Activated naive CD8-positive, alpha-beta T cell (primary cell): ENCODE measurements around the gene RASD1.
"Not testable (repeated sequence)": the region's sequence is repeated elsewhere in the genome, so short reads cannot be mapped to it uniquely, and the experiment has no call there.

Experiments used
- H3K27ac Mint-ChIP-seq: one replicate; pipeline ENCODE4 v1.8.0; 2021; ENCODE audit warnings: mixed read lengths
- H3K27me3 Mint-ChIP-seq: one replicate; pipeline ENCODE4 v1.8.0; 2021; ENCODE audit warnings: mixed read lengths
- H3K36me3 Mint-ChIP-seq: one replicate; pipeline ENCODE4 v1.8.0; 2021; ENCODE audit warnings: mixed read lengths
- H3K4me1 Mint-ChIP-seq: one replicate; pipeline ENCODE4 v1.8.0; 2021; ENCODE audit warnings: low read depth, mixed read lengths
- H3K4me3 Mint-ChIP-seq: one replicate; pipeline ENCODE4 v1.8.0; 2021; ENCODE audit warnings: mild to moderate bottlenecking, mixed read lengths
- H3K9me3 Mint-ChIP-seq: one replicate; pipeline ENCODE4 v1.8.0; 2021; ENCODE audit warnings: low read depth, mixed read lengths

Gene RASD1

DNA sequence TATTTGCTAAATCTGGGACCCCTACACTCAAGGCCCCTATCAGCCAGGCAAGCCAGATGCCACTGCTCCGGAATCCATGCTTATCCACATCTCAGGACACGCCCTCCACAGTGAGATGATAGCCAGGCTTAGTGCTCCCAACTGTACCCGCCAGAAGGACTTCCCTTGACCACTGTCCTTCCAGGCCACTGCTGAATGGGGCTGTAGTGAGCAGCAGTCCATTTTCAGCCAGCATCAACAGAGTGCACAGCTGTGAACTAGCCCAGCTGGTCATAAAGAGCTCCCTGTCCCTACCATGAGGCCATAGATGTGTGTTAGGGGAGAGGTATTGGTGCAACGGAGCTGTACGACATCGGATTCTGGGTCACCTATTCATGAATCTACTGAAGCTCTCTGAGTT is 32.4 kb downstream of the RASD1 start:
- Mint-ChIP-seq H3K36me3 (no peaks in the 10 kb centered on the region), H3K9me3 (peaks cover 6% of the 10 kb centered on the region), H3K27me3 (no peaks in the 10 kb centered on the region), H3K4me3 (no peak overlapping the region), H3K27ac (no peak overlapping the region), H3K4me1 (no peaks in the 10 kb centered on the region)

DNA sequence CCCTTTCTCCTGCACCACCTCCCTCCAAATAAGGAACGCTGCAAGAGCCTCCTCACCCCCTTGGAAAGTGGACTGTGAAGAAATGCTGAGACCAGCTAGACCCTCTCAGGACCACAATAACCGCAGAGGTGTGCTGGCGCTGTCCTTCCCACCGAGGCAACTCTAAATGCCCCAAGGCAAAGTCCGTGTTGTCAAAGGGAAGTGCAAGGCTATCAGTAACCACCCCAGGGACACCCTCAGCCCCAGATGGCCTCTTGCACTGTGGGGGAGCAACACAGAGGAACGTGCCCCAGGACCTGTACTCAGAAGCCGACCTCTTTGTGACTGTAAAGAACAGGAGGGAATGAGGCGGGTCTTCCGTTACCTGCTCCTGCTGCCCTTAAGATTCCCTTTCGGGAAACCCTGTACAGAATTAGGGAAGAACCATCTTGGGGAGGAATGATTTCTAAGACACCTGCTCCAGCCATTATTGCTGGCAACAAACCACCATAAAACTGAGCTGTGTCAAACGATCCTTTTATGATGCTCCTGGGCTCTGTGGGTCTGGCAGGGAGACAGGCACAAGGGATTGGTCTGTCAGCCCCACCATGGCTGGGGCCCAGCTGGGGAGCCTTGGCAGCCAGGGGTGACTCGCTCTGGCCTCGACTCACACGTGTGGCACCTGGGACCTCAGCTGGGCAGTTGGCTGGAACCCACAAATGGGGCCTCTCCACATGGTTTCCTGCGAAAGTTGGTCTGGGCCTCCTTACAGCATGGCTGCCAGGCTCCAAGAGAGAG is 34.0 kb downstream of the RASD1 start:
- Mint-ChIP-seq H3K27ac (no peak overlapping the region), H3K36me3 (no peaks in the 10 kb centered on the region), H3K4me1 (no peaks in the 10 kb centered on the region), H3K4me3 (no peak overlapping the region), H3K9me3 (peaks cover 6% of the 10 kb centered on the region), H3K27me3 (no peaks in the 10 kb centered on the region)

DNA sequence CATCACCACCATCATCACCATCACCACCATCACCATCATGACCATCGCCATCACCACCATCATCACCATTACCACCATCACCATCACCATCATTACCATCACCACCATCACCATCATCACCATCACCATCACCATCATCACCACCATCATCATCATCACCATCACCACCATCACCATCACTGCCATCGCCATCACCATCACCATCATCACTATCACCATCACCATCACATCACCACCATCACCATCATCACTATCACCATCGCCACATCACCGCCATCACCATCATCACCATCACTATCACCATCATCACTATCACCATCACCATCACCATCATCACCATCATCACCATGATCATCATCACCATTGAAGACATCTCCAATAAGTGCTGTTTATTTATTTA is 36.2 kb downstream of the RASD1 start:
- no peaks in the 10 kb centered on the region for H3K4me1 Mint-ChIP-seq
- H3K4me3 Mint-ChIP-seq: no peak overlapping the region
- H3K27me3 Mint-ChIP-seq: no peaks in the 10 kb centered on the region
- H3K36me3 Mint-ChIP-seq: no peaks in the 10 kb centered on the region
- peaks cover 6% of the 10 kb centered on the region for H3K9me3 Mint-ChIP-seq
- no peak overlapping the region for H3K27ac Mint-ChIP-seq

DNA sequence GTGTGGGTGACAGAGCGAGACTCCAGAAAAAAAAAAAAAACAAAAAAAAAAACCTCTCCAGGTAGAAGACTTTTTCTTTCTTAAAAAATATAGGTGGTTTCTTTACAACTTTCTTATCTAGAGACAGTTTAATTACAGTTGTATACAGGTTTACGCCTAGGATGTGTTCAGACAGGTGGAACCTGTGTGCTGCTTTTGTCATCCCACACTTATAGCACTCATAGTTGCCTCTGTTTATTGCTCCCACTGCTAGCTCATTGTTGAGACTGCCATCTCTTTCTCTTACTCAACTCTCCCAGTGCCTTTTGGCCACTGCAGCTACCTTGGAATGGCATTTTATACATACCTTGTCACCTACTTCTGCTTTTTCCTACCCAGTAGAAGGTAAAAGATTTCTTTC is 38.5 kb downstream of the RASD1 start:
- no peaks in the 10 kb centered on the region for H3K4me1 Mint-ChIP-seq
- H3K4me3 Mint-ChIP-seq: no peak overlapping the region
- no peaks in the 10 kb centered on the region for H3K27me3 Mint-ChIP-seq
- H3K27ac Mint-ChIP-seq: no peak overlapping the region
- no peaks in the 10 kb centered on the region for H3K36me3 Mint-ChIP-seq
- peaks cover 6% of the 10 kb centered on the region for H3K9me3 Mint-ChIP-seq

DNA sequence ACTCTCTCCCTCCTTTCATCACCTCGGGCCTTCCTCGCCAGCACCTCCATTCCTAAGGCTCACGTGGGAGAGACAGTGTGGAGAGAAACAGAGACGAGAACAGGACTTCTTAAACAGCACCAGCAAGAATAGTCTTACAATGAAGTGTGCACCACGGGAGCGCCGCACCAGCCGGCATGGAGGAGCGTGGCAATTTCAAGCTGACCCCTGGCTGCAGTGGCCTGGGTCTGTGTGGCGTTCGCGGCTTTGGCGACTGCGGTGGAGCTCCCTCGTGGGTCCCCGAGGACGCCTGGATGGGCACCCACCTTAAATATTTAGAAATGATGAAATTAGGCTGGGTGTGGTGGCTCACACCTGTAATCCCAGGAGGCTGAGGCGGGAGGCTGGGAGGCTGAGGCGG is 39.9 kb downstream of the RASD1 start:
- Mint-ChIP-seq H3K9me3 (peaks cover 6% of the 10 kb centered on the region), H3K4me1 (no peaks in the 10 kb centered on the region), H3K36me3 (no peaks in the 10 kb centered on the region), H3K4me3 (no peak overlapping the region), H3K27ac (no peak overlapping the region), H3K27me3 (no peaks in the 10 kb centered on the region)

DNA sequence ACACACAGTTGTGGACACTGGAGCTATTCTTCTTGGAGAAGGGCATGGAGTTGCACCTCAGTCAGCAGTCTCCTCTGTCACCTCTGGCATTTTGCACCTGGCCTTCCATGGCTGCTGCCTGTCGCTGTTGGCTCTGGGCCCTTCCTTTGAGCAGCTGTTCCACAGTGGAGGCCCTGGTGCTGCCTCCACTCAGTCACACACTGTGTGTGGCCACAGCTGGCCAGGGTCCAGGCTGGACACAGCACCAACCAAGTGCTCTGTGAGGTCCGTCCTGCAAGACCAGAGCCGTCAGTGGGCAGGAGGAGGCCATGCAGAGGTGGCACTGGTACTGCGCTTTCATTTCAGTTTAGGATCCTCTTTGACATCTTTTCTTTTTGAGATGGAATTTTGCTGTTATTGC is 41.0 kb downstream of the RASD1 start:
- no peaks in the 10 kb centered on the region for H3K27me3 Mint-ChIP-seq
- H3K4me3 Mint-ChIP-seq: no peak overlapping the region
- H3K9me3 Mint-ChIP-seq: peaks cover 4% of the 10 kb centered on the region
- H3K4me1 Mint-ChIP-seq: no peaks in the 10 kb centered on the region
- no peak overlapping the region for H3K27ac Mint-ChIP-seq
- no peaks in the 10 kb centered on the region for H3K36me3 Mint-ChIP-seq

DNA sequence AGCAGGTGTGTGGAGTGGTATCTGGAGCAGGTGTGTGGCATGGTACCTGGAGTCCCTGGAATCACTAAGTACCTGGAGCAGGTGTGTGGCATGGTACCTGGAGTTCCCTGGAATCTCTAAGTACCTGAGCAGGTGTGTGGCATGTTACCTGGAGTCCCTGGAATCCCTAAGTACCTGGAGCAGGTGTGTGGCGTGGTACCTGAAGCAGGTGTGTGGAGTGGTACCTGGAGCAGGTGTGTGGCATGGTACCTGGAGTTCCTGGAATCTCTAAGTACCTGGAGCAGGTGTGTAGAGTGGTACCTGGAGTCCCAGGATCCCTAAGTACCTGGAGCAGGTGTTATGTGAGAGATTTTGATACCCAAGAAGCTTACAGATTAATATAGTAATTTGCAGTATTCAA is 41.5 kb downstream of the RASD1 start:
- not testable (repeated sequence) for H3K27me3 Mint-ChIP-seq, H3K27ac Mint-ChIP-seq, H3K4me1 Mint-ChIP-seq, H3K9me3 Mint-ChIP-seq, H3K4me3 Mint-ChIP-seq, H3K36me3 Mint-ChIP-seq

DNA sequence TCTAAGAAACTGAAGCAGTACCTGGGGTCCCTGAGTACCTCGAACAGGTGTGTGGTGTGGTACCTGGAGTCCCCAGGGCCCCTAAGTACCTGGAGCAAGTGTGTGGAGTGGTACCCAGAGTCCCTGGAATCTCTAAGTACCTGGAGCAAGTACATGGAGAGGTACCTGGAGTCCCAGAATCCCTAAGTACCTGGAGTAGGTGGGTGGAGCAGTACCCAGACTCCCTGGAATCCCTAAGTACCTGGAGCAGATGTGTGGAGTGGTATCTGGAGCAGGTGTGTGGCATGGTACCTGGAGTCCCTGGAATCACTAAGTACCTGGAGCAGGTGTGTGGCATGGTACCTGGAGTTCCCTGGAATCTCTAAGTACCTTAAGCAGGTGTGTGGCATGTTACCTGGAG is 41.9 kb downstream of the RASD1 start:
- H3K27me3 Mint-ChIP-seq: no peaks in the 10 kb centered on the region
- no peaks in the 10 kb centered on the region for H3K4me1 Mint-ChIP-seq
- H3K4me3 Mint-ChIP-seq: no peak overlapping the region
- H3K36me3 Mint-ChIP-seq: no peaks in the 10 kb centered on the region
- H3K27ac Mint-ChIP-seq: no peak overlapping the region
- H3K9me3 Mint-ChIP-seq: no peaks in the 10 kb centered on the region

DNA sequence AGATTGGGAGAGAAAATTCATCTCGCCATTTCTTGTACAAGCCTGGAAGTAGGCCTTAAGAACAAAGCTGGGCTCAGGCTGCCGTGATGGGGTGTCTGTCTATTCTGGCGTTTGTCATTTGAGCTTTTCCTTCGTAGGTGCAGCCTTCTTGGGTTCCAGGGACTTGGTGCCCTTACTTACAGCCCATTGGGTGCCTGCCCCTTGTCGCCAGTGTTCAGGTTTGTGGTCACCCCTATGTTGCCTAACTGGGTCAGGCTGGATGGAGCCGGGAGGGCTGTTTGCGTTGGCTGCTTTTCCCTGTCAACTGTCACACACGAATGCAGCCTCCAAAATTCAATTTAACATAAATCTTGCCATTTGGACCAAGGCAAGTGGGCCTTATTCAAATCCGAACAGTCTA is 43.1 kb downstream of the RASD1 start:
- no peak overlapping the region for H3K27ac Mint-ChIP-seq

DNA sequence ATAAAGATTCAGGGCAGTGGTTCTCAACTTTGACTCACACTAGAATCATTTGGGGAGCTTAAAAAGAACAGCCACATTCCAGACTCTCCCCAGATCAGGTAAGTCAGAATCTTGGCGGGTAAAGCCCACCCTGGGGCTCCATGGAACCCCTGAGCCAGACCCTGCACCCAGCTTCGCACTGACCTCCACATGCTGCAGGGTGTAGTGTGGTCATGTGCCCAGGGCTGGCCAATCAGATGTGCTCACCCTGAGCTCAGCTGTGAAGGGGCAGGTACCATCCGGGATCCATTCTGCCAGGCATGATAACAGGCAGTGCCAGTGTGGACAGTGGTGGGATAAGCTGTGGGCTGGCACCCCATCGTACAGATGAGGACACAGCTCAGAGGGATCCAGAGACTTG is 47.5 kb downstream of the RASD1 start:
- no peaks in the 10 kb centered on the region for H3K9me3 Mint-ChIP-seq
- no peaks in the 10 kb centered on the region for H3K4me1 Mint-ChIP-seq
- H3K27me3 Mint-ChIP-seq: no peaks in the 10 kb centered on the region
- H3K4me3 Mint-ChIP-seq: no peak overlapping the region
- H3K27ac Mint-ChIP-seq: no peak overlapping the region
- no peaks in the 10 kb centered on the region for H3K36me3 Mint-ChIP-seq

More for the DNA sequence above, 43.1 kb downstream of the RASD1 start:
- H3K27me3 Mint-ChIP-seq: no peaks in the 10 kb centered on the region
- H3K36me3 Mint-ChIP-seq: no peaks in the 10 kb centered on the region
- H3K9me3 Mint-ChIP-seq: no peaks in the 10 kb centered on the region
- no peaks in the 10 kb centered on the region for H3K4me1 Mint-ChIP-seq
- no peak overlapping the region for H3K4me3 Mint-ChIP-seq

DNA sequence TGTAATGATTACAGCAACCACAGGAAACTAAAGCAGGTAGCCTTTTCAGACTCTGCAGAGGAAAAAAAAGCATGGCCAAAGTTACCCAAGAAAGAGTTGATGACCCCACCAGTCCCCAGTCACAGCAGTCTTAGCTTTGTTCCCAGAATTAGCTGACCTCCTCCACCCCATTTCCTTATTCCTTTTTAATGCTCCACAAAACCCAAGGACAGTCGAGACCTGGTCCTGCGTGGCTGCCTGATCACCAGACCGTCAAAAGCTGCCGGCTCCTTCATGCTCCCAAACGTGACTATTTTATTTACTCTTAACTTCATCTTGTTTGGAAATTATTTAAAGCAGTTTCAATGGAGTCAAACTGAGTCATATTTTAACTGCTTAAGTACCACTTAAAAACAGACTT is 48.1 kb downstream of the RASD1 start:
- Mint-ChIP-seq H3K9me3 (no peaks in the 10 kb centered on the region), H3K27me3 (no peaks in the 10 kb centered on the region), H3K36me3 (no peaks in the 10 kb centered on the region), H3K4me3 (no peak overlapping the region), H3K4me1 (no peaks in the 10 kb centered on the region), H3K27ac (no peak overlapping the region)

DNA sequence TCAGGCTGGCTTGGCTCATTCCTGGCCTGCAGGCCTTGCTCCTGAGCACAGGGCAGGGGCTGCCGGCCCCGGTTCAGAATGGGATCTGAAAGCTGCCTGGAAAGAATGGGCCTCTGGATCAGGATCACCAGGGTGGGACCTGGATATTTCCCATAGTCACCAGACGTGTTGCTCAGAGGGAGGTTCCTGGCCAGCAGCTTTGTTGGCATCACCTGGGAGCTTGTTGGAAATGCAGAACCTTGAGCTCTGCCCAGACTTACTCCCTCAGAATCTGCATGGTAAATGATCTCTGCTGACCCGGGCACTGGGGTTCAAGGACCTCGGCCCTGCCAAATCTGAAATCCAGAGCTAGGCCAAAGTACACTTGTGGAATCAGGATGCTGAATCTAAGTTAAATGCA is 48.9 kb downstream of the RASD1 start:
- no peak overlapping the region for H3K27ac Mint-ChIP-seq
- no peaks in the 10 kb centered on the region for H3K27me3 Mint-ChIP-seq
- no peak overlapping the region for H3K4me3 Mint-ChIP-seq
- H3K4me1 Mint-ChIP-seq: no peaks in the 10 kb centered on the region
- no peaks in the 10 kb centered on the region for H3K36me3 Mint-ChIP-seq
- no peaks in the 10 kb centered on the region for H3K9me3 Mint-ChIP-seq

DNA sequence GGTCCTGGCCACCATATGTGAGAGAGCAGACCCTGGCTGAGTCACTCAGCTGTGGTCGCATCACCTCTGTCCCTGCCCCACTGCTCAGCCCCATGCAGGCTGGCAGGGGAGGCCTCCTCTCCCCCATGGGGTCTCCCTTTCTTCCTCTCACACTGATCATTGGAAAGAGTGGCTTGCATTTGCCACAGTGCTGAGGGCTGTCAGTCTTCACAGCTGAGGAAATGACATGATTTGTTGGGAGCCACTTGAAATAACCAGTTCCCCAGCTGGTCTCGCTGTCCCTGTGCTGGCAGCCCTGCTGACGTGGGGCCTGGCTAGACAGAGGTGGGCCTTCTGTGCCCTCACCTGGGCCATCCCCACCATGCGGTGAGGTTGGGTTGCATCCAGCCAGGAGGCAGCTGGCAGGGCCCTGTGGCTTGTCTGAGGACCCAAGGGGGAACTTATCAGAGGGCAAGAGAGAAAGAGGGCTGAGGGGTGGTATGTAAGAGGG is 49.5 kb downstream of the RASD1 start:
- no peak overlapping the region for H3K27ac Mint-ChIP-seq
- no peak overlapping the region for H3K4me3 Mint-ChIP-seq
- H3K9me3 Mint-ChIP-seq: no peaks in the 10 kb centered on the region
- H3K4me1 Mint-ChIP-seq: no peaks in the 10 kb centered on the region
- no peaks in the 10 kb centered on the region for H3K36me3 Mint-ChIP-seq
- no peaks in the 10 kb centered on the region for H3K27me3 Mint-ChIP-seq

DNA sequence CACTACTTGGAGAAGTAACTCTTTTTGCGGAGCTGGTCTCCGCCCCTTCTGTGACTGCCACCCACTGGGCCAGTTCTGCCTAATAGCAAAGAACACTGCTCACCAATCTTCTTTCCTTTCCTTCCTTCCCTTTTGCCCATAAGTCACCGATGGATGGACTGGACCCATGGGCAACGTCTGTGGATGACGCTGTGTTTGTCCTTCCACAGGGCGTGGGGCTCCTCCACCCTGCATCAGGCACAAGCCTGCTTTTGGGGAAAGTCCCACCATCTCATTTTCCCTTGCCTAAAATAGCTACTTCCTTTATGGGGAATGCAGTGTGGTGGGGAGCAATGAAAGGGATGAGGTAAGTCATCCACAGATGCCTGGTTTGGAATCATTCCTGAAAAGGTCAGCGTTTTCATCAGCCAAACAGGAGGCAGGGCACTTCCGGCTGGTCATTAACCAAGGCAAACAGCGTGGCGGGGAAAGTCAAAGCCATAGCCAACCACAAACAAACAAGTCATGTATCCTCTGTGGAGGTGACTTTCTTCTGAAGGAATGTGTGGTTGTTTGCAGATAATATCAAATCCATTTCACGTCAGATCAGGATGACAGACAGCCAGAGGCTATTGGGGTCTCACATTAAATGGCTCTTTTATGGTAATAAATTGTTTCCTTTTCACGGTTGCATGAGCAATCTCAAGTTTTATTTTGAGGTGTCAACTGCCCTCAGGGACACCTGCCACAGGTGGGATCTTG is 50.1 kb downstream of the RASD1 start:
- H3K27ac Mint-ChIP-seq: no peak overlapping the region
- no peaks in the 10 kb centered on the region for H3K4me1 Mint-ChIP-seq

DNA sequence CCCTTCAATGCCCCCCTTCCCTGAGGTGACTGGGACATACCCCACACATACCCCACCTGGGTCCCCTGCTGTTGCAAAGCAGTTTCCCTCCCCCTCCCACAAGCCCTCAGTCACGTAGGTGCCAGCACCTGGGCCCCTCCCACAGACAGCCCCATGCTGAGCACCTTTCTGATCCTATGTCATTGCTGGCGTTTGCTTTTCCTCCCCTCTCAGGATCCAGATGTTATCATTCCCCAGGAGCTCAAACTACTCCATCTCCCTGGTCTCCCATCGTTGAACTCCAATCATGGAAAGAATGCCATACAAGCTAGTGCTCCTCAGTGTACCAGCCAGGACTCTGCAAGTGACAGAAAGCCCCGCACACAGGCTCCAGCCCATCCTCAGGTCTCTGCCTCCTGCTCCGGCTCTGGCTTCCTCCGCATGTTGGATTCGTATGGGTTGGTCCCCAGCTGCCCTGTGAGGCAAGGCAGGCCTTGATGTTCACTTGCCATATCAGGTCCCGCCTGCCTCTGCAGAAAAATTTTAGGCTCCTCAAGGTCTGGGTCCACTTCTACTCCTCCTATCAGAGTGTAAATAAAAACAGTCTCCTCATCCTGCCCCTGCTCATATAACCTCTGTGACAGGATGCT is 50.8 kb downstream of the RASD1 start:
- Mint-ChIP-seq H3K27ac (no peak overlapping the region), H3K27me3 (no peaks in the 10 kb centered on the region), H3K9me3 (no peaks in the 10 kb centered on the region), H3K4me1 (no peaks in the 10 kb centered on the region), H3K36me3 (no peaks in the 10 kb centered on the region), H3K4me3 (no peak overlapping the region)

More for the DNA sequence above, 50.1 kb downstream of the RASD1 start:
- Mint-ChIP-seq H3K27me3 (no peaks in the 10 kb centered on the region), H3K9me3 (no peaks in the 10 kb centered on the region), H3K36me3 (no peaks in the 10 kb centered on the region), H3K4me3 (no peak overlapping the region)
